ENCODE measurements around the gene LAPTM5.
A peak's percentile ranks its signal among the peaks of the same experiment; 100 is the strongest.

DNA sequence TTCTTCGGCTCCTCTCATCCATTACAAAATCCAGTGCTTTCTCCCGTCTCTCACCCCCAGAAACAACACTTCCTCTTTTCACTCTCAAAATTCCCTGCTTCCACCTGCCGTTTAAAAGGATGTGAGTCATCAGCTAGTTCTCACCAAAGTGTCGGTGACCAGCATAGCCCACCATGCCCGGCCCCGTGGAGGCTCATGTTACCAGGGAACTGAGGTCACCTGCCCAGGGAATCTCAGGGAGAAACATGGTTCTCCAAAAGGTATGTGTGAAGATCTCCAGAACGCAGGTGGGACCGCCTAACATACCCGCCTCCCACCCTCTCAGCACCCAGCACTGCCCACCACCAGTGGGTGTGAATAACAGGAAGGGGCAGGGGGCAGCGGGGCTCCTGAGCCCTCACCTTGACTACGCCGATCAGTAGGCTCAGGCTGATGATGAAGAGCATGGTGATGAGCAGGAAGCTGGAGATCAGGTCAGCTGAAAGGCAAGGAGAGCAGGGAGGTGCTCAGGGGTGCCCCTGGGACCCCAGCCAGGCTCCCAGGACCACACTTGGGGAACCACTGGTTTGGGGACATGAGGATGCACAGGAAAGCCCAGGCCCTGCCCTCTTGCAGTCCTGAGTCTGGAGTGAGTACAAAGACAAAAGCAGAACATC lies 16.2 kb downstream of the LAPTM5 start:
- TF ChIP-seq, protein P1, sequence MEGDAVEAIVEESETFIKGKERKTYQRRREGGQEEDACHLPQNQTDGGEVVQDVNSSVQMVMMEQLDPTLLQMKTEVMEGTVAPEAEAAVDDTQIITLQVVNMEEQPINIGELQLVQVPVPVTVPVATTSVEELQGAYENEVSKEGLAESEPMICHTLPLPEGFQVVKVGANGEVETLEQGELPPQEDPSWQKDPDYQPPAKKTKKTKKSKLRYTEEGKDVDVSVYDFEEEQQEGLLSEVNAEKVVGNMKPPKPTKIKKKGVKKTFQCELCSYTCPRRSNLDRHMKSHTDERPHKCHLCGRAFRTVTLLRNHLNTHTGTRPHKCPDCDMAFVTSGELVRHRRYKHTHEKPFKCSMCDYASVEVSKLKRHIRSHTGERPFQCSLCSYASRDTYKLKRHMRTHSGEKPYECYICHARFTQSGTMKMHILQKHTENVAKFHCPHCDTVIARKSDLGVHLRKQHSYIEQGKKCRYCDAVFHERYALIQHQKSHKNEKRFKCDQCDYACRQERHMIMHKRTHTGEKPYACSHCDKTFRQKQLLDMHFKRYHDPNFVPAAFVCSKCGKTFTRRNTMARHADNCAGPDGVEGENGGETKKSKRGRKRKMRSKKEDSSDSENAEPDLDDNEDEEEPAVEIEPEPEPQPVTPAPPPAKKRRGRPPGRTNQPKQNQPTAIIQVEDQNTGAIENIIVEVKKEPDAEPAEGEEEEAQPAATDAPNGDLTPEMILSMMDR (IDR thresholded peaks at IDR 0.05; ENCODE audit: extremely low read depth in 1 of 2, insufficient read depth in 1 of 2, low read depth in 1 of 2, low read length in 2 of 2), result no peak
- no peak for TF ChIP-seq EZH2 (IDR thresholded peaks at IDR 0.05; ENCODE audit: borderline replicate concordance, low read depth, low read length, severe bottlenecking)
- TF ChIP-seq POLR2A (IDR thresholded peaks at IDR 0.05; ENCODE audit: low read depth, low read length), result no peak
- TF ChIP-seq POLR2AphosphoS5 (IDR thresholded peaks at IDR 0.05; ENCODE audit: insufficient read depth, low read depth, low read length), result no peak
- TF ChIP-seq GATA2 (IDR thresholded peaks at IDR 0.05; ENCODE audit: insufficient read depth, insufficient read length, low read depth, low read length), result no peak
- TF ChIP-seq, protein P2, sequence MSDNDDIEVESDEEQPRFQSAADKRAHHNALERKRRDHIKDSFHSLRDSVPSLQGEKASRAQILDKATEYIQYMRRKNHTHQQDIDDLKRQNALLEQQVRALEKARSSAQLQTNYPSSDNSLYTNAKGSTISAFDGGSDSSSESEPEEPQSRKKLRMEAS (IDR thresholded peaks at IDR 0.05; ENCODE audit: insufficient read depth, insufficient read length), result no peak
- no peak for TF ChIP-seq MYC (IDR thresholded peaks at IDR 0.05; ENCODE audit: low read depth, low read length)
- TF ChIP-seq FOS (IDR thresholded peaks at IDR 0.05; ENCODE audit: borderline replicate concordance, insufficient read depth, low read length), result peak; percentile 11
